HUES48 (cell line): ENCODE data around the gene ACADVL.
"Not testable (repeated sequence)": the region's sequence is repeated elsewhere in the genome, so short reads cannot be mapped to it uniquely, and the experiment has no call there.

Source experiments
- H3K27ac ChIP-seq: one replicate; pipeline ENCODE4 v1.7.0; 2013; ENCODE audit warnings: low read depth, low read length, inconsistent platforms
- H3K27me3 ChIP-seq: 2 replicates; pipeline ENCODE4 v1.6.1; 2013; ENCODE audit warnings: mild to moderate bottlenecking, low read length; ENCODE audit not compliant: control insufficient read depth, insufficient read depth
- H3K36me3 ChIP-seq: 2 replicates; pipeline ENCODE4 v1.6.1; 2013; ENCODE audit warnings: low read length; ENCODE audit not compliant: control insufficient read depth, insufficient read depth
- H3K4me1 ChIP-seq: 2 replicates; pipeline ENCODE4 v1.6.1; 2013; ENCODE audit warnings: mild to moderate bottlenecking, low read length; ENCODE audit not compliant: control insufficient read depth, insufficient read depth
- H3K4me3 ChIP-seq: 2 replicates; pipeline ENCODE4 v1.5.1; 2013; ENCODE audit warnings: mild to moderate bottlenecking, low read depth, low read length
- H3K9ac ChIP-seq: 2 replicates; pipeline ENCODE4 v1.6.1; 2013; ENCODE audit warnings: mild to moderate bottlenecking, low read depth, low read length, moderate library complexity
- H3K9me3 ChIP-seq: 2 replicates; pipeline ENCODE4 v1.6.1; 2013; ENCODE audit warnings: low read length; ENCODE audit not compliant: control insufficient read depth, insufficient read depth

ACADVL gene

GRCh38 chr17:7237761-7238419 is 18.2 kb downstream of the ACADVL start:
- Histone ChIP-seq H3K9me3 (no peaks in the 10 kb centered on the region), H3K36me3 (peaks cover 38% of the 10 kb centered on the region), H3K4me3 (peak overlapping the region; percentile 88), H3K27ac (peak overlapping the region; percentile 92), H3K4me1 (peaks cover 11% of the 10 kb centered on the region), H3K27me3 (no peaks in the 10 kb centered on the region), H3K9ac (peak overlapping the region; percentile 71; the same call in 1 of the 2 replicates)

DNA sequence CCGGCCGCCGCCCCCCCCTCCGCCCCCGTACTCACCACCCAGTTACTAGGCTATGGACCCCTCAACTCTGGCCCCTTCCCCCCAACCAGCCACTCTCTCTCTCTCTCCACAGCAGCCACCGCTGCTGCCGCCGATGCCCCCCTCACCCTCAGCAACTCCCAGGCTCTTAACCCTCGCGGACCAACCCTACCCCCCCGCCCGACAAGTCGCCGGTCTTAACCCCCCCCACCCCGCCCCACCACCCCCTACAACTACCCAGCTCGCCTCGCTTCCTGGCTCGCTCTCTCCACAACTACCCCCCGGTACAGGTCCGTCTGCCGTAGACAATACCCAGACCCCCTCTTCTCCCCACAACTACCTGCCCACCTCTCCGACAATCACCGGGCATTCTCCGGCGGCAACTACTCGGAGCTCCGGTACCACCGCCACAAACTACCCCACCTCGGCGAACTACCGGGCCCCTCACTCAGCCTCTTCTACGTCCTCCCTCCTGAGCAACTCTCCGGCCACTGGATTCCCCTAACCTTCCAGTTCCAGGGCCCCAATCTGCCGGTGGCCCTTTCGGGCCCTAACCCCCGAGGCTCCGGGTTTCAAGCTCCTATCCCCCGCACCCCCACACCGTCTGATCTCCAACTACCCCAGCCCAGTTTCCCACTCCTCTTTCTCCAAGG is 18.8 kb downstream of the ACADVL start:
- peak overlapping the region; percentile 92 for H3K27ac ChIP-seq

DNA sequence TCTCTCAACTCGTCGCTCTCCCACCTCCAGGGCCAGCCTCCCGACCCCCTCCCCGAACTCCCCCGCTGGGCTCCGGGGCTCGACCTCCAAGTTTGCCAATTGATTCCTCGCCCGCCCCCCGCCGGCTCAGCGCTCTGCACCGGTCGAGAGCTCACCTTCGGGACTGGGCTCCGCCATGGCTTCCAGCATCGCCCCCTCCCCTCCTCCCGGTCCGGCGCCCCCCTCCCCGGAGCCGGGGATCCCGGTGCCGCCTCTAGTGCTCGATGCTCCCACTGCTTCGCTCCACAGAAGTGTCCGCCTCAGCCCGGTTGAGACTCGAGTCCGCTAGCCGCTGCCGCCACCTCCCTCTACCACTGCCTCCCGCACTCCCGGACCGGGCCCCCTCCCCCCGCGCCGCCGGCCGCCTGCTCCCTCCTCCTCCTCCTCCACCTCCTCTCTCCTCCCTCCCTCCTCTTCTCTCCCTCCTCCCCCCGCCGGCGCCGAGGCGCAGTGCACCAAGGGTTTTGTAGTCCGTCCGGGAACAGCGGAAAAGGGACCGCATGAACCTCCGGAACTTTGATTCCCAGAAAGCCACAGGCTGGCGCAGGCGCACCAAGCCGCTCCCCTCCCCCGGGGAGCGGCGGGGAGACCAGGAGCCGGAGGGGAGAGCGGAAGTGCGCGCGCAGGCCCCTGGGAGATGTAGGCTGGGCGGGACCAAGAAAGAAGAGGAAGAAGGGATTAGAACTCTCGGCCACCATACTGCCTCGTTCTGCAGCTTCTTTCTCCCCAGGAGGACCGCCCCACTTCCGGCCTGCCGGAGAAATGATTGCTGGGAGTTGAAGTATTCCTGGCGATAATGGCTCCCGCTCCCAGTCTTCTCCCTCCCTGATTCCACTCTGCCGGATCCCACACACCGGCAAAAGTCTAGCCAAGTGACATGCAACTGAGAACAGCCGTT is 19.6 kb downstream of the ACADVL start, which contains the start of gene PHF23:
Gene PHF23, minus strand, starts transcription at position 367 of the 937 bp plus-strand sequence. Its CDS starts 178 bp downstream, at position 189.
- peak within 1 kb of the TSS; percentile 92 for H3K27ac ChIP-seq
- peaks cover 46% of the 10 kb centered on the region for H3K36me3 ChIP-seq
- peak within 1 kb of the TSS; percentile 88 for H3K4me3 ChIP-seq
- no peaks in the 10 kb centered on the region for H3K9me3 ChIP-seq
- H3K9ac ChIP-seq = peak within 1 kb of the TSS; percentile 82
- H3K27me3 ChIP-seq = no peaks in the 10 kb centered on the region
- peaks cover 14% of the 10 kb centered on the region for H3K4me1 ChIP-seq

More for the DNA sequence above, 18.8 kb downstream of the ACADVL start:
- H3K36me3 ChIP-seq = peaks cover 38% of the 10 kb centered on the region
- no peaks in the 10 kb centered on the region for H3K27me3 ChIP-seq
- peak overlapping the region; percentile 82 for H3K9ac ChIP-seq
- H3K9me3 ChIP-seq = no peaks in the 10 kb centered on the region
- H3K4me3 ChIP-seq = peak overlapping the region; percentile 88
- peaks cover 14% of the 10 kb centered on the region for H3K4me1 ChIP-seq

GRCh38 chr17:7240375-7240774 is 20.6 kb downstream of the ACADVL start:
- Histone ChIP-seq H3K9ac (no peak overlapping the region), H3K27ac (no peak overlapping the region)

GRCh38 chr17:7241090-7241733 is 21.5 kb downstream of the ACADVL start:
- Histone ChIP-seq H3K36me3 (peaks cover 43% of the 10 kb centered on the region), H3K9me3 (no peaks in the 10 kb centered on the region), H3K4me3 (peak overlapping the region; percentile 69), H3K4me1 (peaks cover 14% of the 10 kb centered on the region), H3K27me3 (no peaks in the 10 kb centered on the region), H3K27ac (peak overlapping the region; percentile 88), H3K9ac (peak overlapping the region; percentile 78)

More at GRCh38 chr17:7240375-7240774, 20.6 kb downstream of the ACADVL start:
- Histone ChIP-seq H3K4me3 (peak overlapping the region; percentile 69; the same call in 1 of the 2 replicates), H3K4me1 (peaks cover 14% of the 10 kb centered on the region), H3K9me3 (no peaks in the 10 kb centered on the region), H3K36me3 (peaks cover 45% of the 10 kb centered on the region), H3K27me3 (no peaks in the 10 kb centered on the region)

DNA sequence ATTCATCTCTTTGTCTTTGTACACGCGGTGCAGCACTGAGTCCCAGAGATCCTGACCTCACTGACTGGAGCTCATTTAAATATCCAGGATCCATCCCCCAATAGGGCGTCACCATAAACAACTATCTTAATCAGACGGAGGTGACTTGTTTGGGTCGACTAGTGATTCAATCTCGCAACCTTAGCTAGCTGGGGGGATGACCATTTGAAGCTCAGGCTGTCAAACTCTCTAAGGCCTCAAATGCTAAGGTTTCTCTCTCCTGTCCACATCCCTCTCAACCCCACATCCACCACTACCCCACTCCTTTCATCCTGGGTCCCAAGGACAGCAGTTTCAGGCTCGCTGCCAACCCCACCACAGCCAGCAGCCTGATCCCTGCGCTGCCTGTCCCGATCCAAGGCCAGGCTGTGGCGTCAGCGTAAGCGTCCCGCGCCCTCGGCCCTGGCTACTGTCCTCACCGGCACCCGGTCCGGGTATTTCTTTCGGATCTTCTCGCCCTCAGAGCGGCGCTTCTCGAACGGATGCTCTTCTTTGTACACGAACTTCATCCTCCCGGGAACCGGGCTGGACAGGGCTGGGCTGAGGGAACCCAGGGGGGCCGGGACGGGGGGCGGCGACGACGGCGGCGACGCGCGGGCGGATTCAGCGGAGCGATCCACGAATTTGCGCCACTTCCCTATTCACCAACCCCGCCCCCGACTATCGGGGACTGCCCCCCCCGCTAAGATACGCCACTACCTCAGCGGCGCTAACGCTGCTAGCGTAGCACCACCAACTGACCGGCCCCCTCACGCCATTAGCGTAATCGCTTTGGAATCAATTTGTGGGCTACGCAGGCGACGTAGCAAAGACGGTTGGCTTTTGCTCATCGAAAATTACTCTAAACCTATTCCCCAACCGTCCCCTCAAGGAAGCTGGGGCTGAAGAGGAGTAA is 22.3 kb downstream of the ACADVL start, which contains the start of gene GABARAP:
Gene GABARAP, minus strand, starts transcription at position 667 of the 934 bp plus-strand sequence. Its CDS starts 119 bp downstream, at position 548.
- no peaks in the 10 kb centered on the region for H3K27me3 ChIP-seq
- peak within 1 kb of the TSS; percentile 69 for H3K4me3 ChIP-seq
- H3K4me1 ChIP-seq = peaks cover 14% of the 10 kb centered on the region
- peaks cover 43% of the 10 kb centered on the region for H3K36me3 ChIP-seq
- H3K9me3 ChIP-seq = no peaks in the 10 kb centered on the region
- H3K9ac ChIP-seq = peak within 1 kb of the TSS; percentile 78
- peak within 1 kb of the TSS; percentile 88 for H3K27ac ChIP-seq

- peak overlapping the region; percentile 88 for H3K27ac ChIP-seq
- peaks cover 42% of the 10 kb centered on the region for H3K36me3 ChIP-seq
- H3K27me3 ChIP-seq = no peaks in the 10 kb centered on the region
- no peaks in the 10 kb centered on the region for H3K9me3 ChIP-seq
- peak overlapping the region; percentile 69 for H3K4me3 ChIP-seq
- peaks cover 9% of the 10 kb centered on the region for H3K4me1 ChIP-seq
- H3K9ac ChIP-seq = peak overlapping the region; percentile 68
These were observed 23.1 kb downstream of the ACADVL start for GRCh38 chr17:7242717-7243452.

DNA sequence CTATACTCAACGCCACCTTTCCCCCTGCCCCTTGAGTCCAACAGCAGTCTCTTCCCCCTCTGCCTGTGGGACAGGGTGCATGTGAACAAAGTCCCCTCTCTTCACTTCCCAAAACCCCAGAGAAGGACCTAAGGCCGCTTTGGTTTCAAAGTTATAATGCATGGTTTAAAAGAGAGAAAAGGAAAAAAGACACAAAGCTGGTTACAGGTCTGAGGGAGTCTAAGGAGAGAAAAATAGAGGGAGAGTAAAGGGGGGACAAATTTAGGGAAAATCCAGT is 23.7 kb downstream of the ACADVL start:
- Histone ChIP-seq H3K4me1 (peaks cover 9% of the 10 kb centered on the region), H3K9ac (no peak overlapping the region; the same call in 1 of the 2 replicates), H3K27ac (peak overlapping the region; percentile 69), H3K4me3 (peak overlapping the region; percentile 69), H3K36me3 (peaks cover 42% of the 10 kb centered on the region), H3K9me3 (no peaks in the 10 kb centered on the region), H3K27me3 (no peaks in the 10 kb centered on the region)

DNA sequence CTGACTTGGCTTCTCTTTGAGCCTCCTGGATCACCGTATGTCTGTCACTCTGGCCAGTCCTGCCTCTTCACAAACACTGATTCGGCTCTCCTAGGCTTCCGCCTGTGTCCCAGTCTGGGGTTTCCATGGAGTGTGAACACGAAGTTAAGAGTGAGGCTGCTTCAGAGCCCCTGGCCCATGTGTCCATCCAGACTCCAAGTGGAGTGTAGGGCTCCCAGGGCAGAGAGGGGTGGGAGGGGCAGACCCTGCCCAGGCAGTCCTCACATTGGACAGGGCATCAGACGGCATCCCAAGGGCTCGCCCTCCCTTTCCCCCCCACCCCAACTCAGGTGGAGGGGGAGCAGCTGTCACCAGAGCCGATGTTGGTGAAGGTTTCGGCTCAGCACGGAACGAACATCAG is 24.1 kb downstream of the ACADVL start:
- H3K27ac ChIP-seq, H3K4me1 ChIP-seq, H3K9me3 ChIP-seq, H3K9ac ChIP-seq, H3K27me3 ChIP-seq, H3K4me3 ChIP-seq: not testable (repeated sequence)
- H3K36me3 ChIP-seq = peaks cover 42% of the 10 kb centered on the region
